Choroid plexus epithelial cell (primary cell): ENCODE results near the gene PDGFRA.

ENCODE experiments used
- DNase-seq: peaks from one replicate; pipeline ENCODE4 v3.0.0-alpha.2; 2010; ENCODE audit warnings: low read depth
- H3K4me3 ChIP-seq: 2 replicates; pipeline ENCODE4 v1.5.1; 2011; ENCODE audit warnings: low read depth, mild to moderate bottlenecking, control low read depth, low read length, moderate library complexity
- CTCF ChIP-seq: conservative IDR thresholded peaks from 2 replicates; pipeline ENCODE4 v1.5.1; 2011; ENCODE audit warnings: low read depth, mild to moderate bottlenecking, control low read depth, inconsistent platforms, low read length, moderate library complexity

Gene PDGFRA

GRCh38 chr4:54227256-54228055 lies 1.6 kb upstream of the PDGFRA start:
- TF ChIP-seq CTCF, result no peak
- peak; percentile 80 for DNase-seq
- H3K4me3 ChIP-seq, result peak overlapping the region; percentile 87

- peak overlapping the region; percentile 87 for H3K4me3 ChIP-seq
- peak; percentile 93 for TF ChIP-seq CTCF
- DNase-seq, result peak; percentile 88
These were observed 1.0 kb upstream of the PDGFRA start for GRCh38 chr4:54228056-54228527.

- peak overlapping the region; percentile 87 for H3K4me3 ChIP-seq
- no peak for DNase-seq
- no peak for TF ChIP-seq CTCF
These were observed 547 bp upstream of the PDGFRA start for GRCh38 chr4:54228546-54228945.

- H3K4me3 ChIP-seq, result peak overlapping the region; percentile 87
- TF ChIP-seq CTCF, result no peak
- peak; percentile 72 for DNase-seq
These were observed 764 bp downstream of the PDGFRA start for GRCh38 chr4:54229631-54230483.

- H3K4me3 ChIP-seq, result peak overlapping the region; percentile 87
- no peak for TF ChIP-seq CTCF
- DNase-seq, result peak; percentile 61
These were observed 1.7 kb downstream of the PDGFRA start for GRCh38 chr4:54230484-54231418.

- H3K4me3 ChIP-seq, result peak overlapping the region; percentile 87
- no peak for DNase-seq
- TF ChIP-seq CTCF, result no peak
These were observed 2.3 kb downstream of the PDGFRA start for GRCh38 chr4:54231419-54231767.
